ENCODE measurements around the gene FOXA1. TPM values are rescaled to one million over a fixed set of nuclear protein-coding genes. Genes with fewer than 3 reads are reported as not detected.

The FOXA1 gene
- total and polyA plus RNA-seq, 2 of the 8 experiments (the other 6 are each of a cell fraction or from before 2014, with no cell fraction given), result 0.08 to 0.20 TPM

- TF ChIP-seq POLR2A (IDR thresholded peaks at IDR 0.05; ENCODE audit: control extremely low read depth in 1 of 2, low read depth in 2 of 2, low read length in 2 of 2) (no peak), BACH1 (IDR thresholded peaks at IDR 0.05; ENCODE audit: low read length) (no peak), ASH2L (IDR thresholded peaks at IDR 0.05; ENCODE audit: low read length) (no peak), TBP (IDR thresholded peaks at IDR 0.05; ENCODE audit: low read depth, low read length) (no peak)
These were observed 3.9 kb upstream of the FOXA1 start (continued) for GRCh38 chr14:37598747-37599506.
